ENCODE results near the gene FARP1. TPM values are rescaled to one million over a fixed set of nuclear protein-coding genes. Genes with fewer than 3 reads are reported as not detected.

FARP1 gene
- total RNA-seq, 3 donors from 2014 or later, result 0.45 to 0.86 (median 0.63) TPM

- no peak overlapping the region for H3K4me3 Mint-ChIP-seq
- ATAC-seq, result no peak
Observed at GRCh38 chr13:98174307-98174706, 31.4 kb downstream of the FARP1 start.

GRCh38 chr13:98175043-98175442 lies 32.1 kb downstream of the FARP1 start:
- no peak for ATAC-seq
- no peaks in the 10 kb centered on the region for H3K9me3 Mint-ChIP-seq
- H3K4me3 Mint-ChIP-seq, result no peak overlapping the region
- no peak for DNase-seq
- H3K36me3 Mint-ChIP-seq (ENCODE audit: insufficient read depth), result no peaks in the 10 kb centered on the region
- H3K4me1 Mint-ChIP-seq (ENCODE audit: low read depth), result no peaks in the 10 kb centered on the region
- peaks cover 18% of the 10 kb centered on the region for H3K27me3 Mint-ChIP-seq (ENCODE audit: low read depth)

More at GRCh38 chr13:98174307-98174706, 31.4 kb downstream of the FARP1 start:
- peaks cover 18% of the 10 kb centered on the region for H3K27me3 Mint-ChIP-seq (ENCODE audit: low read depth)
- H3K4me1 Mint-ChIP-seq (ENCODE audit: low read depth), result no peaks in the 10 kb centered on the region
- DNase-seq, result no peak
- H3K36me3 Mint-ChIP-seq (ENCODE audit: insufficient read depth), result no peaks in the 10 kb centered on the region
- no peaks in the 10 kb centered on the region for H3K9me3 Mint-ChIP-seq

- ATAC-seq, result no peak
- Mint-ChIP-seq H3K4me1 (ENCODE audit: low read depth) (no peaks in the 10 kb centered on the region), H3K4me3 (no peak overlapping the region), H3K9me3 (no peaks in the 10 kb centered on the region), H3K27me3 (ENCODE audit: low read depth) (peaks cover 14% of the 10 kb centered on the region), H3K36me3 (ENCODE audit: insufficient read depth) (no peaks in the 10 kb centered on the region)
- no peak for DNase-seq
Observed at GRCh38 chr13:98175823-98176222, 32.9 kb downstream of the FARP1 start.

GRCh38 chr13:98176777-98177608 lies 34.1 kb downstream of the FARP1 start, which contains the start of gene RNF113B:
Gene RNF113B (minus strand): TSS chr13:98177269. CDS start chr13:98177236, 33 bp downstream.
- ATAC-seq, result no peak
- no peaks in the 10 kb centered on the region for H3K36me3 Mint-ChIP-seq (ENCODE audit: insufficient read depth)

GRCh38 chr13:98180092-98180491 lies 37.2 kb downstream of the FARP1 start:
- Mint-ChIP-seq H3K4me1 (ENCODE audit: low read depth) (no peaks in the 10 kb centered on the region), H3K36me3 (ENCODE audit: insufficient read depth) (no peaks in the 10 kb centered on the region), H3K4me3 (no peak overlapping the region), H3K27me3 (ENCODE audit: low read depth) (peaks cover 4% of the 10 kb centered on the region), H3K9me3 (no peaks in the 10 kb centered on the region)
- DNase-seq, result no peak
- no peak for ATAC-seq

More at GRCh38 chr13:98176777-98177608, 34.1 kb downstream of the FARP1 start, which contains the start of gene RNF113B:
- peaks cover 7% of the 10 kb centered on the region for H3K27me3 Mint-ChIP-seq (ENCODE audit: low read depth)
- H3K4me1 Mint-ChIP-seq (ENCODE audit: low read depth), result no peaks in the 10 kb centered on the region
- no peaks in the 10 kb centered on the region for H3K9me3 Mint-ChIP-seq
- no peak within 1 kb of the TSS for H3K4me3 Mint-ChIP-seq
- no peak for DNase-seq

- Mint-ChIP-seq H3K36me3 (ENCODE audit: insufficient read depth) (no peaks in the 10 kb centered on the region), H3K9me3 (no peaks in the 10 kb centered on the region), H3K4me1 (ENCODE audit: low read depth) (no peaks in the 10 kb centered on the region), H3K27me3 (ENCODE audit: low read depth) (peaks cover 4% of the 10 kb centered on the region), H3K4me3 (no peak overlapping the region)
- ATAC-seq (no peak), DNase-seq (no peak)
Observed at GRCh38 chr13:98181111-98181815, 38.4 kb downstream of the FARP1 start.

- Mint-ChIP-seq H3K4me3 (no peak overlapping the region), H3K36me3 (ENCODE audit: insufficient read depth) (no peaks in the 10 kb centered on the region), H3K9me3 (no peaks in the 10 kb centered on the region), H3K27me3 (ENCODE audit: low read depth) (peaks cover 4% of the 10 kb centered on the region), H3K4me1 (ENCODE audit: low read depth) (no peaks in the 10 kb centered on the region)
- DNase-seq (no peak), ATAC-seq (no peak)
Observed at GRCh38 chr13:98182153-98182552, 39.3 kb downstream of the FARP1 start.

- no peak for ATAC-seq
- Mint-ChIP-seq H3K9me3 (no peaks in the 10 kb centered on the region), H3K27me3 (ENCODE audit: low read depth) (peaks cover 4% of the 10 kb centered on the region), H3K4me3 (no peak overlapping the region), H3K36me3 (ENCODE audit: insufficient read depth) (no peaks in the 10 kb centered on the region), H3K4me1 (ENCODE audit: low read depth) (no peaks in the 10 kb centered on the region)
- no peak for DNase-seq
Observed at GRCh38 chr13:98182589-98182988, 39.7 kb downstream of the FARP1 start.

GRCh38 chr13:98184792-98185191 lies 41.9 kb downstream of the FARP1 start:
- no peak for ATAC-seq

GRCh38 chr13:98187155-98187964 lies 44.5 kb downstream of the FARP1 start:
- Mint-ChIP-seq H3K4me1 (ENCODE audit: low read depth) (no peaks in the 10 kb centered on the region), H3K27me3 (ENCODE audit: low read depth) (peaks cover 5% of the 10 kb centered on the region), H3K36me3 (ENCODE audit: insufficient read depth) (no peaks in the 10 kb centered on the region), H3K9me3 (no peaks in the 10 kb centered on the region), H3K4me3 (no peak overlapping the region)
- no peak for DNase-seq
- ATAC-seq, result no peak

More at GRCh38 chr13:98184792-98185191, 41.9 kb downstream of the FARP1 start:
- Mint-ChIP-seq H3K4me3 (no peak overlapping the region), H3K9me3 (no peaks in the 10 kb centered on the region), H3K4me1 (ENCODE audit: low read depth) (no peaks in the 10 kb centered on the region), H3K27me3 (ENCODE audit: low read depth) (peaks cover 3% of the 10 kb centered on the region), H3K36me3 (ENCODE audit: insufficient read depth) (no peaks in the 10 kb centered on the region)
- no peak for DNase-seq

GRCh38 chr13:98187965-98188261 lies 45.0 kb downstream of the FARP1 start:
- no peak overlapping the region for H3K4me3 Mint-ChIP-seq
- no peaks in the 10 kb centered on the region for H3K36me3 Mint-ChIP-seq (ENCODE audit: insufficient read depth)
- no peaks in the 10 kb centered on the region for H3K9me3 Mint-ChIP-seq
- DNase-seq, result no peak
- ATAC-seq, result no peak
- H3K4me1 Mint-ChIP-seq (ENCODE audit: low read depth), result no peaks in the 10 kb centered on the region
- H3K27me3 Mint-ChIP-seq (ENCODE audit: low read depth), result peaks cover 5% of the 10 kb centered on the region

- H3K9me3 Mint-ChIP-seq, result no peaks in the 10 kb centered on the region
- peaks cover 4% of the 10 kb centered on the region for H3K27me3 Mint-ChIP-seq (ENCODE audit: low read depth)
- no peak for ATAC-seq
- H3K36me3 Mint-ChIP-seq (ENCODE audit: insufficient read depth), result no peaks in the 10 kb centered on the region
- H3K4me1 Mint-ChIP-seq (ENCODE audit: low read depth), result no peaks in the 10 kb centered on the region
- DNase-seq, result no peak
- H3K4me3 Mint-ChIP-seq, result no peak overlapping the region
Observed at GRCh38 chr13:98188544-98189166, 45.8 kb downstream of the FARP1 start.

GRCh38 chr13:98189841-98190505 lies 47.1 kb downstream of the FARP1 start:
- Mint-ChIP-seq H3K9me3 (no peaks in the 10 kb centered on the region), H3K27me3 (ENCODE audit: low read depth) (peaks cover 2% of the 10 kb centered on the region), H3K4me1 (ENCODE audit: low read depth) (no peaks in the 10 kb centered on the region), H3K4me3 (no peak overlapping the region), H3K36me3 (ENCODE audit: insufficient read depth) (no peaks in the 10 kb centered on the region)
- ATAC-seq (no peak), DNase-seq (no peak)

Data from activated T-cell treated with anti-CD3 and anti-CD28 coated beads, Interleukin-2, amount 50 U/mL, for 4 hours (primary cell).